ENCODE data around the gene ABCC2. TPM values are rescaled to one million over a fixed set of nuclear protein-coding genes. Genes with fewer than 3 reads are reported as not detected.

The ABCC2 gene
- total and polyA plus RNA-seq, 2 of the 4 experiments (the other 2 are of a cell fraction) = 0.21 to 0.36 TPM

DNA sequence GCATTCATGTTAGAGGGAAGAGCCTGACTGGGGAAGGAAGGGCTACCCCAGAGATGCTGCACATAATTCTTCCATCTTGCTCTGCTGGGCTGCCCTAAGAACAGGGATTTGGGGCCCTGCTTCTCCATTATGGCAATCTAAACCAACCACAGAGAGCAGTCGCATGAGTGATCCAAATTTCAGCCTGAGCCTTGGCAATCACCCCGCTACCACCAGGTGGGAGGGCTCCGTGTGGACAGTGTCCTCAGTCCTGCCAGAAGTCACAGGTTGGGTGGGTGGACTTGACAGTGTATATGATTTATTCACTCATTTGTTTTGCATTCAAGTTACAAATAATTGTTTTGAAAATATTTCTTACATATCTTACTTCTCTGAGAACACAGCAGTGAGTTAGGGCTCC is 22.0 kb downstream of the ABCC2 start:
- Histone ChIP-seq H4K91ac (ENCODE audit: insufficient read depth, low read depth, low read length) (no peak overlapping the region), H4K8ac (ENCODE audit: low read depth in 2 of 2, low read length in 2 of 2) (no peak overlapping the region), H4K20me1 (ENCODE audit: insufficient read depth, low read length) (no peaks in the 10 kb centered on the region), H2AK9ac (replicated peaks; ENCODE audit: low read depth, low read length, poor library complexity) (no peak overlapping the region), H3K4ac (ENCODE audit: low read depth, low read length) (no peak overlapping the region), H3K14ac (replicated peaks; ENCODE audit: low read depth, low read length) (no peak overlapping the region), H2AFZ (replicated peaks; ENCODE audit: low read length, poor library complexity) (no peak overlapping the region), H3K9ac (ENCODE audit: low read depth, low read length) (no peak overlapping the region), H4K5ac (ENCODE audit: low read depth, low read length) (no peak overlapping the region), H2BK15ac (ENCODE audit: low read depth, low read length) (no peak overlapping the region), H3K4me1 (ENCODE audit: control insufficient read depth, insufficient read depth, low read length) (no peaks in the 10 kb centered on the region), H3K4me2 (ENCODE audit: low read depth, low read length) (no peak overlapping the region), H3K4me3 (ENCODE audit: insufficient read depth, low read depth, low read length) (no peak overlapping the region), H3K56ac (ENCODE audit: extremely low read depth, insufficient read depth, low read length) (no peak overlapping the region), H3K27ac (ENCODE audit: insufficient read depth, low read length) (no peak overlapping the region), H3K36me3 (ENCODE audit: control insufficient read depth, insufficient read depth, low read length) (no peaks in the 10 kb centered on the region), H3K23ac (ENCODE audit: low read depth, low read length) (no peak overlapping the region), H3K27me3 (ENCODE audit: control insufficient read depth, insufficient read depth, low read length) (no peaks in the 10 kb centered on the region), H2BK120ac (ENCODE audit: low read depth, low read length) (no peak overlapping the region), H3K9me1 (ENCODE audit: insufficient read depth, low read length) (no peaks in the 10 kb centered on the region), H3K18ac (ENCODE audit: low read depth, low read length) (no peak overlapping the region), H3K9me3 (ENCODE audit: control insufficient read depth, insufficient read depth, low read length) (no peaks in the 10 kb centered on the region), H2BK20ac (ENCODE audit: low read depth, low read length) (no peak overlapping the region), H2AK5ac (ENCODE audit: low read depth, low read length) (no peak overlapping the region), H2BK5ac (ENCODE audit: low read depth, low read length, poor library complexity, severe bottlenecking) (no peak overlapping the region), H3K79me1 (ENCODE audit: low read depth in 1 of 2, low read length in 2 of 2) (no peaks in the 10 kb centered on the region)
- intact Hi-C loops (cut with micrococcal nuclease) = no loop called here
- no CpG with 5 or more reads among the region's 3 CpGs for WGBS, 2 experiments (ENCODE audit: extremely low coverage in 2 of 2, insufficient read length in 1 of 2)
- in situ Hi-C loops (cut with MboI; ENCODE audit: low sequenced_read_pairs) = no loop called here
- dilution Hi-C loops (cut with HindIII; ENCODE audit: low sequenced_read_pairs, unreplicated experiment) = no loop called here
- BruUV-seq (replicated peaks) = no TSS peak
- TF ChIP-seq BHLHE40 (IDR thresholded peaks at IDR 0.05; ENCODE audit: low read depth, low read length) (no peak), POLR2A (IDR thresholded peaks at IDR 0.05; ENCODE audit: low read depth, low read length) (no peak), MXI1 (IDR thresholded peaks at IDR 0.05; ENCODE audit: borderline replicate concordance, low read depth, low read length) (no peak), RAD21 (IDR thresholded peaks at IDR 0.05; ENCODE audit: low read length) (no peak), RCOR1 (IDR thresholded peaks at IDR 0.05; ENCODE audit: insufficient replicate concordance, low read length) (no peak), MAZ (IDR thresholded peaks at IDR 0.05; ENCODE audit: borderline replicate concordance, low read depth, low read length) (no peak), NFE2L2 (IDR thresholded peaks at IDR 0.05; ENCODE audit: low read depth, low read length) (no peak), SMC3 (IDR thresholded peaks at IDR 0.05; ENCODE audit: low read depth, low read length) (no peak), MAFK (IDR thresholded peaks at IDR 0.05; ENCODE audit: low read depth, low read length) (no peak), RFX5 (IDR thresholded peaks at IDR 0.05; ENCODE audit: low read depth, low read length) (no peak), CEBPB (IDR thresholded peaks at IDR 0.05; ENCODE audit: low read depth, low read length) (no peak), FOS (IDR thresholded peaks at IDR 0.05; ENCODE audit: low read depth, low read length) (no peak), CTCF (conservative IDR thresholded peaks at IDR 0.05; ENCODE audit: low read depth, low read length) (no peak), CHD1 (IDR thresholded peaks at IDR 0.05; ENCODE audit: low read depth, low read length) (no peak)
- TF ChIP-seq, protein P1, sequence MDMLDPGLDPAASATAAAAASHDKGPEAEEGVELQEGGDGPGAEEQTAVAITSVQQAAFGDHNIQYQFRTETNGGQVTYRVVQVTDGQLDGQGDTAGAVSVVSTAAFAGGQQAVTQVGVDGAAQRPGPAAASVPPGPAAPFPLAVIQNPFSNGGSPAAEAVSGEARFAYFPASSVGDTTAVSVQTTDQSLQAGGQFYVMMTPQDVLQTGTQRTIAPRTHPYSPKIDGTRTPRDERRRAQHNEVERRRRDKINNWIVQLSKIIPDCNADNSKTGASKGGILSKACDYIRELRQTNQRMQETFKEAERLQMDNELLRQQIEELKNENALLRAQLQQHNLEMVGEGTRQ (IDR thresholded peaks at IDR 0.05; ENCODE audit: low read depth, low read length) = no peak
- TF ChIP-seq, protein P2, sequence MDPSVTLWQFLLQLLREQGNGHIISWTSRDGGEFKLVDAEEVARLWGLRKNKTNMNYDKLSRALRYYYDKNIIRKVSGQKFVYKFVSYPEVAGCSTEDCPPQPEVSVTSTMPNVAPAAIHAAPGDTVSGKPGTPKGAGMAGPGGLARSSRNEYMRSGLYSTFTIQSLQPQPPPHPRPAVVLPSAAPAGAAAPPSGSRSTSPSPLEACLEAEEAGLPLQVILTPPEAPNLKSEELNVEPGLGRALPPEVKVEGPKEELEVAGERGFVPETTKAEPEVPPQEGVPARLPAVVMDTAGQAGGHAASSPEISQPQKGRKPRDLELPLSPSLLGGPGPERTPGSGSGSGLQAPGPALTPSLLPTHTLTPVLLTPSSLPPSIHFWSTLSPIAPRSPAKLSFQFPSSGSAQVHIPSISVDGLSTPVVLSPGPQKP (IDR thresholded peaks at IDR 0.05; ENCODE audit: borderline replicate concordance, low read depth, low read length) = no peak
- ATAC-seq (ENCODE audit: low read depth) (no peak), DNase-seq (no peak)
- CTCF ChIA-PET = no interaction called here
- POLR2A ChIA-PET (ENCODE audit: unreplicated experiment) = no interaction called here

Data from IMR-90 (cell line).